LNCaP clone FGC (cell line): ENCODE measurements around the gene LRRC73.
"Not testable (repeated sequence)": the region's sequence is repeated elsewhere in the genome, so short reads cannot be mapped to it uniquely, and the experiment has no call there.

Experiments used
- DNase-seq: peaks from one replicate; pipeline ENCODE4 v3.0.0-alpha.2; 2011; ENCODE audit warnings: low read depth
- H3K4me3 ChIP-seq: 2 replicates; pipeline ENCODE4 v1.5.1; 2011; ENCODE audit warnings: mild to moderate bottlenecking, low read depth, low read length, control low read depth
- TF ChIP-seq, protein P1 (sequence below): IDR thresholded peaks from 2 replicates; pipeline ENCODE4 v1.5.1; 2012; ENCODE audit warnings: mild to moderate bottlenecking; ENCODE audit not compliant: control insufficient read depth, insufficient read depth; ENCODE audit errors: extremely low read depth

Gene LRRC73

GRCh38 chr6:43469947-43470346 is 40.2 kb downstream of the LRRC73 start:
- no peak overlapping the region for H3K4me3 ChIP-seq
- TF ChIP-seq, protein P1, sequence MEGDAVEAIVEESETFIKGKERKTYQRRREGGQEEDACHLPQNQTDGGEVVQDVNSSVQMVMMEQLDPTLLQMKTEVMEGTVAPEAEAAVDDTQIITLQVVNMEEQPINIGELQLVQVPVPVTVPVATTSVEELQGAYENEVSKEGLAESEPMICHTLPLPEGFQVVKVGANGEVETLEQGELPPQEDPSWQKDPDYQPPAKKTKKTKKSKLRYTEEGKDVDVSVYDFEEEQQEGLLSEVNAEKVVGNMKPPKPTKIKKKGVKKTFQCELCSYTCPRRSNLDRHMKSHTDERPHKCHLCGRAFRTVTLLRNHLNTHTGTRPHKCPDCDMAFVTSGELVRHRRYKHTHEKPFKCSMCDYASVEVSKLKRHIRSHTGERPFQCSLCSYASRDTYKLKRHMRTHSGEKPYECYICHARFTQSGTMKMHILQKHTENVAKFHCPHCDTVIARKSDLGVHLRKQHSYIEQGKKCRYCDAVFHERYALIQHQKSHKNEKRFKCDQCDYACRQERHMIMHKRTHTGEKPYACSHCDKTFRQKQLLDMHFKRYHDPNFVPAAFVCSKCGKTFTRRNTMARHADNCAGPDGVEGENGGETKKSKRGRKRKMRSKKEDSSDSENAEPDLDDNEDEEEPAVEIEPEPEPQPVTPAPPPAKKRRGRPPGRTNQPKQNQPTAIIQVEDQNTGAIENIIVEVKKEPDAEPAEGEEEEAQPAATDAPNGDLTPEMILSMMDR, result no peak
- no peak for DNase-seq

DNA sequence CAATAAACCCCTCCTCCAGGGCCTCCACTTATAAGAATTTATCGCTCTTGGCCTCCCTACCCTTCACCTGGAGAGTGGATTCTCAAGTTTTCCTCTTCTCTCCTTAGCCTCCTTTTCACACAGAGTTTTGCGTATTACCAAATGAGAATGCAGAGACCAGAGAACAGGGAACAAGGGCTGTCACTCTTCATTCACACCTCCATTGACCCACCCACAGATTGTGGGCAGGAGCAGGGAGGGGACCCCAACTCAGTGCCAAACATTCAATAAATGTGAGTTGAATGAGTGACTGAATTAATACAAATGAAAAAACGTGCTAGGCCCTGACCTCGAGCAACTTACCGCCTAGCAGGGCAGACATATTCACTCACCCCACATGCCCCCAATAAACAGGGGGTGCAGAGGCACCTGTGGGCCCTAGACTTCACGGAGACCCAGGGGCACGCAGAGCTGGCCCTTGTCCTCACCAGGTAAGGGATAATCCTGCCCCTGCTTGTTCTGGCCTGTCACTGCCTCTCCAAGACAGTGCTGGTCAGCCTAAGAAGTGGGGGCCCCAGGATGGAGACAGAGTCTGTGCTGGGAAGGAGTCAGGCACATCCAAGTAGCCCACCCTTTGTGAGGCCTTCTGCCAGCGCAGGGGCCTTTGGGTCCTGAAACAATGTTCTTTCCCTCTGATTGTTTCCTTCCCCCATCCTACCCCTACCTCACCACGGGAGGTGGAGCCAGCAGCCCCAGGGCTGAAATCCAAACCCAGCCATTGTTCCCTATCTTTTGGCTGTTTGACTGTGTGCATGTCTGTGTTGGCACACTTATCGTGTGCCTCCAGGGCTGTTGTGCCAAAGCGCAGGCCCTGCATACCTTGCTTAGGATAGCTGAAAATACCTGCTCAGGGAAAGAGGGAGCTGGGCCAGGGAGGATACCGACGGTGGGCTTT is 41.1 kb downstream of the LRRC73 start:
- TF ChIP-seq, protein P1, result no peak
- no peak for DNase-seq
- no peak overlapping the region for H3K4me3 ChIP-seq

DNA sequence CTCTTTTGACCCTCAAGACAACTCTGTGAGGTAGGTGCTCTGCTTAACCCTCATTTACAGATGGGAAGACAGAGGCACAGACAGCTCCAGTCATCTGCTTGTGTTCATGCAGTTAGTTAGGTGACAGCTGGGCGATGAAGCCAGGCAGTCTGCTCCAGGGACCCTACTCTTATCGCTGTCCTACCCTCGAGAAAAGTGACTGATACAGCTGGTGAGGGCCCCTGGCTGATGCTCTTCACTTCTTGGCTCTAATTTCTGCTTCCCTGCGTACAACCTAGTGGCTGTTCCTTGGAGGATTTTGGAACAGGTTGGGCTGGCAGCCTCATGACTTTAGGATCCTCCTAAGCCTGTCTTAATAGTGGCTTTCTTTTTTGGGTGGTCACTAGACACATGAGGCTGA is 41.9 kb downstream of the LRRC73 start:
- H3K4me3 ChIP-seq, result no peak overlapping the region
- no peak for DNase-seq
- TF ChIP-seq, protein P1, result no peak

- TF ChIP-seq, protein P1, result no peak
- no peak for DNase-seq
- no peak overlapping the region for H3K4me3 ChIP-seq
Measured at GRCh38 chr6:43467752-43468151, 42.4 kb downstream of the LRRC73 start.

GRCh38 chr6:43467265-43467664 is 42.9 kb downstream of the LRRC73 start:
- not testable (repeated sequence) for H3K4me3 ChIP-seq, DNase-seq

GRCh38 chr6:43465948-43466347 is 44.2 kb downstream of the LRRC73 start:
- TF ChIP-seq, protein P1, result no peak
- H3K4me3 ChIP-seq, result no peak overlapping the region
- DNase-seq, result no peak

DNA sequence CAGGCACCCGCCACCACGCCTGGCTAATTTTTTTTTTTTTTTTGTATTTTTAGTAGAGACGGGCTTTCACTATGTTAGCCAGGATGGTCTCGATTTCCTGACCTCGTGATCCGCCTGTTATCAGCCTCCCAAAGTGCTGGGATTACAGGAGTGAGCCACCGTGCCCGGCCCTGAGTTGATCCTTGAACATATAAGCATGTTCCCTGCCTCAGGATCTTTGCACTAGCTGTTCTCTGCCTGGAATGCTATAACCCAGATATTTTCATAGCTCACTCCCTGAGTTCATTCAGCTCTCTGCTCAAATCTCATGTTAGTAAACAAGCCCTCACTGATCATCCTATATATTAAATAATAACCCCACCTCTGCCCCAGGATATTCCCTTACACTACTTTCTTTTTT is 45.8 kb downstream of the LRRC73 start:
- DNase-seq, result no peak
- no peak overlapping the region for H3K4me3 ChIP-seq
- TF ChIP-seq, protein P1, result no peak
